ENCODE measurements around the gene KRT24. TPM values are rescaled to one million over a fixed set of nuclear protein-coding genes. Genes with fewer than 3 reads are reported as not detected.

Gene KRT24
- total RNA-seq, 1 experiment from 2014 or later = not detected

DNA sequence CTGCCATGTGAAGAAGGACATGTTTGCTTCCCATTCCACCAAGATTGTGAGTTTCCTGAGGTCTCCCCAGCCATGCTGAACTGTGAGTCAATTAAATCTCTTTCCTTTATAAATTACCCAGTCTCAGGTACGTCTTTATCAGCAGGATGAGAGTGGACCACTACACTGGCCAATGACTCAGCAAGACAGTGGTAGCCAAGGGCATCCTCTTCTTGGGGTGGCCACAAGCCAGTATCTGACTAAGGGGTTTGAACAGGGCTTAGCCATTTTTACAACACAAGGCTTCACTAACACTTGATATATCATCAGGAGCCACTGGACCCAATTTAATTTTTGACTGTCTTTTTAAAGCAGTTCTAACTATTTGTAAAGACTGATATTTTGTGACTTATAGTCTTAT is 21.1 kb upstream of the KRT24 start:
- POLR2A ChIA-PET (ENCODE audit: low non-redundant PET) = no interaction called here
- Histone ChIP-seq H3K27ac (ENCODE audit: low read depth, low read length, poor library complexity, severe bottlenecking) (no peak overlapping the region), H3K9me3 (ENCODE audit: low read depth, low read length, poor library complexity, severe bottlenecking) (no peaks in the 10 kb centered on the region), H3K4me1 (ENCODE audit: insufficient read depth, low read length, poor library complexity, severe bottlenecking) (no peaks in the 10 kb centered on the region), H3K36me3 (ENCODE audit: insufficient read depth, low read length, poor library complexity, severe bottlenecking) (no peaks in the 10 kb centered on the region), H3K4me3 (ENCODE audit: low read depth, low read length, poor library complexity, severe bottlenecking) (no peak overlapping the region), H3K27me3 (replicated peaks; ENCODE audit: insufficient read depth, low read depth, low read length, poor library complexity) (no peaks in the 10 kb centered on the region)
- TF ChIP-seq CTCF (conservative IDR thresholded peaks at IDR 0.05; ENCODE audit: low read depth, low read length) = no peak
- TF ChIP-seq EZH2 (IDR thresholded peaks at IDR 0.05; ENCODE audit: borderline replicate concordance, low read depth, low read length, poor library complexity, severe bottlenecking) = no peak
- CTCF ChIA-PET = no interaction called here
- no peak for DNase-seq (ENCODE audit: low spot score)
- intact Hi-C loops (cut with micrococcal nuclease; ENCODE audit: unreplicated experiment) = no loop called here
- BruUV-seq (replicated peaks) = no TSS peak

- intact Hi-C loops (cut with micrococcal nuclease; ENCODE audit: unreplicated experiment) = no loop called here
- CTCF ChIA-PET = no interaction called here
- BruUV-seq (replicated peaks) = no TSS peak
- TF ChIP-seq EZH2 (IDR thresholded peaks at IDR 0.05; ENCODE audit: borderline replicate concordance, low read depth, low read length, poor library complexity, severe bottlenecking) (no peak), CTCF (conservative IDR thresholded peaks at IDR 0.05; ENCODE audit: low read depth, low read length) (no peak)
- no peaks in the 10 kb centered on the region for H3K4me1 ChIP-seq (ENCODE audit: insufficient read depth, low read length, poor library complexity, severe bottlenecking)
- no peak for DNase-seq (ENCODE audit: low spot score)
- no peak overlapping the region for H3K27ac ChIP-seq (ENCODE audit: low read depth, low read length, poor library complexity, severe bottlenecking)
- H3K9me3 ChIP-seq (ENCODE audit: low read depth, low read length, poor library complexity, severe bottlenecking) = no peaks in the 10 kb centered on the region
- no peaks in the 10 kb centered on the region for H3K27me3 ChIP-seq (replicated peaks; ENCODE audit: insufficient read depth, low read depth, low read length, poor library complexity)
- H3K4me3 ChIP-seq (ENCODE audit: low read depth, low read length, poor library complexity, severe bottlenecking) = no peak overlapping the region
- H3K36me3 ChIP-seq (ENCODE audit: insufficient read depth, low read length, poor library complexity, severe bottlenecking) = no peaks in the 10 kb centered on the region
- POLR2A ChIA-PET (ENCODE audit: low non-redundant PET) = no interaction called here
These were observed 18.7 kb upstream of the KRT24 start for GRCh38 chr17:40722241-40722640.

DNA sequence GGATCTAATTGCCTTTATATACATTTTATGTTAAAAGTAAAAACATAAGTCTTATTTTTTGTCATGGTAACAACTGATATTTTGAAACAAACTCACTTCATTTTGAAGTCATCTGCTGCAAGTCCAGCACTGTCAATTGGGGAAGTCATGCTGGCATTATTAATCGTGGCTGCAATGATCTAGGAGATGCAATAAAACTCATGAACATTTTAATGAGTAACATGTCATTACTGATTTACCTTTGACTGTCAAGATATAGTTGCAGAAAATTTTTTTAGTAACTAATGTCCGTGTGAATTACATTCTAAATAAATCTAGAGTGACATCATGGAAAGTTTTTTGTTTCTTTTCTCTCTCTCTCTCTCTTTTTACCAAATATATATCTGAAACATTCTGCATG is 17.3 kb upstream of the KRT24 start:
- POLR2A ChIA-PET (ENCODE audit: low non-redundant PET) = no interaction called here
- CTCF ChIA-PET = no interaction called here
- intact Hi-C loops (cut with micrococcal nuclease; ENCODE audit: unreplicated experiment) = no loop called here

More for the DNA sequence above, 17.3 kb upstream of the KRT24 start:
- Histone ChIP-seq H3K9me3 (ENCODE audit: low read depth, low read length, poor library complexity, severe bottlenecking) (no peaks in the 10 kb centered on the region), H3K27me3 (replicated peaks; ENCODE audit: insufficient read depth, low read depth, low read length, poor library complexity) (no peaks in the 10 kb centered on the region), H3K4me1 (ENCODE audit: insufficient read depth, low read length, poor library complexity, severe bottlenecking) (no peaks in the 10 kb centered on the region), H3K36me3 (ENCODE audit: insufficient read depth, low read length, poor library complexity, severe bottlenecking) (no peaks in the 10 kb centered on the region), H3K27ac (ENCODE audit: low read depth, low read length, poor library complexity, severe bottlenecking) (no peak overlapping the region), H3K4me3 (ENCODE audit: low read depth, low read length, poor library complexity, severe bottlenecking) (no peak overlapping the region)
- DNase-seq (ENCODE audit: low spot score) = no peak
- TF ChIP-seq EZH2 (IDR thresholded peaks at IDR 0.05; ENCODE audit: borderline replicate concordance, low read depth, low read length, poor library complexity, severe bottlenecking) (no peak), CTCF (conservative IDR thresholded peaks at IDR 0.05; ENCODE audit: low read depth, low read length) (no peak)
- no TSS peak for BruUV-seq (replicated peaks)

Measured in A673 (cell line).